Smooth muscle cell (in vitro differentiated cells): ENCODE results near the gene BTBD9. TPM values are rescaled to one million over a fixed set of nuclear protein-coding genes. Genes with fewer than 3 reads are reported as not detected.

Source experiments
- DNase-seq: peaks from one replicate; lab custom pipeline; 2025; ENCODE audit not compliant: unreplicated experiment; lab: John Stamatoyannopoulos, UW
- H2AFZ ChIP-seq: fragments of 200-600 bp; sonication (generic); 2 replicates; pipeline ENCODE4 v1.6.0; 2016; ENCODE audit warnings: antibody characterized with exemption, low read depth, mild to moderate bottlenecking
- H3F3A ChIP-seq: fragments of 200-600 bp; sonication (generic); 2 replicates; pipeline ENCODE4 v1.6.0; 2017; ENCODE audit warnings: antibody characterized with exemption, low read depth
- H3K27ac ChIP-seq: fragments of 200-600 bp; sonication (generic); 2 replicates; pipeline ENCODE4 v1.5.1; 2016; ENCODE audit warnings: low read depth, mild to moderate bottlenecking
- H3K27me3 ChIP-seq: fragments of 200-600 bp; sonication (generic); 2 replicates; pipeline ENCODE4 v1.6.1; 2016; ENCODE audit warnings: low read depth, mild to moderate bottlenecking
- H3K36me3 ChIP-seq: fragments of 200-600 bp; sonication (generic); 2 replicates; pipeline ENCODE4 v1.5.1; 2016; ENCODE audit warnings: low read depth
- H3K4me1 ChIP-seq: fragments of 200-600 bp; sonication (generic); 2 replicates; pipeline ENCODE4 v1.5.1; 2016; ENCODE audit warnings: low read depth
- H3K4me2 ChIP-seq: fragments of 200-600 bp; sonication (generic); 2 replicates; pipeline ENCODE4 v1.6.0; 2016; ENCODE audit warnings: mild to moderate bottlenecking
- H3K4me3 ChIP-seq: fragments of 200-600 bp; sonication (generic); 2 replicates; pipeline ENCODE4 v1.5.1; 2016; ENCODE audit warnings: mild to moderate bottlenecking
- H3K79me2 ChIP-seq: fragments of 200-600 bp; sonication (generic); 2 replicates; pipeline ENCODE4 v1.6.0; 2016; ENCODE audit warnings: low read depth, mild to moderate bottlenecking
- H3K9ac ChIP-seq: fragments of 200-600 bp; sonication (generic); 2 replicates; pipeline ENCODE4 v1.6.0; 2016; ENCODE audit warnings: low read depth
- H3K9me3 ChIP-seq: fragments of 200-600 bp; sonication (generic); replicated peaks from 2 replicates; pipeline ENCODE4 v1.5.1; 2016; ENCODE audit warnings: low read depth
- H4K20me1 ChIP-seq: fragments of 200-600 bp; sonication (generic); 2 replicates; pipeline ENCODE4 v1.6.0; 2016; ENCODE audit warnings: low read depth
- WGBS: methylation state at CpG from one replicate; pipeline ENCODE4 v1.1.7; 2016; ENCODE audit warnings: low lambda C conversion rate; 5-methylcytosine and 5-hydroxymethylcytosine counted together
- polyA plus RNA-seq: library from polyadenylated mRNA; unstranded; fragments of >200 nt; fragmentation: Nextera tagmentation; extraction: Ambion mirVana; gene quantifications from 2 replicates; pipeline ENCODE4 v1.2.1, GENCODE V29; 2016
- total RNA-seq: library from RNA; depleted of rRNA; stranded (reverse); fragments of >200 nt; gene quantifications from 2 replicates; pipeline ENCODE4 v1.2.3, GENCODE V29; 2014
- TF ChIP-seq, protein P1 (sequence below): fragments of 200-600 bp; sonication (generic); IDR thresholded peaks from 2 replicates; pipeline ENCODE4 v1.5.1; 2017; ENCODE audit warnings: borderline replicate concordance, mild to moderate bottlenecking, antibody characterized with exemption; ENCODE audit not compliant: insufficient read depth, poor library complexity, severe bottlenecking

The BTBD9 gene
- total and polyA plus RNA-seq, 2 experiments from 2014 or later: 5.6 to 12.5 TPM

DNA sequence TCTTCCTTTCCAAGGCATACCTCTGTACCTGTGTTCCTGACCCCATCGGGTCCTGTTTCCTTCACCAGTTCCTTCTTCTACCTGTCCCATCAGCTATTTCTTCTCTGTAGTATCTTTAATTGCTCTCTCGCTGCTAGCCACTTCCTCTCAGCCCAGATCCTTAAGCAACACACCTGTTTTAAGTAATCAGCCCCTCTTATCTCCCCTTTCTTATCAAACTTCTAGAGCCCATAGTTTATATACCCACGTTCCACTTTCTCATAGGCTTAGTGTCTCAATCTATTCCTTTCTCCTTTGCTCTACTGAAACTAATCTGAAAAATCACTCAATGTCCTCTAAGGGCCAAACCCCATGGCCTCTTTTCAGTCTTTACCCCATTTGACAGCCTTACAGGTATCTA, 239.6 kb downstream of the BTBD9 start:
- Histone ChIP-seq H3K79me2 (no peaks in the 10 kb centered on the region), H2AFZ (no peak overlapping the region), H3K4me3 (no peak overlapping the region), H3K4me2 (no peak overlapping the region), H3F3A (no peaks in the 10 kb centered on the region), H3K9ac (no peak overlapping the region), H3K36me3 (no peaks in the 10 kb centered on the region), H3K27ac (no peak overlapping the region), H4K20me1 (no peaks in the 10 kb centered on the region), H3K9me3 (no peaks in the 10 kb centered on the region), H3K27me3 (no peaks in the 10 kb centered on the region), H3K4me1 (no peaks in the 10 kb centered on the region)
- WGBS: 89% methylated on average over 3 of the region's 3 CpGs
- DNase-seq: no peak
- TF ChIP-seq, protein P1, sequence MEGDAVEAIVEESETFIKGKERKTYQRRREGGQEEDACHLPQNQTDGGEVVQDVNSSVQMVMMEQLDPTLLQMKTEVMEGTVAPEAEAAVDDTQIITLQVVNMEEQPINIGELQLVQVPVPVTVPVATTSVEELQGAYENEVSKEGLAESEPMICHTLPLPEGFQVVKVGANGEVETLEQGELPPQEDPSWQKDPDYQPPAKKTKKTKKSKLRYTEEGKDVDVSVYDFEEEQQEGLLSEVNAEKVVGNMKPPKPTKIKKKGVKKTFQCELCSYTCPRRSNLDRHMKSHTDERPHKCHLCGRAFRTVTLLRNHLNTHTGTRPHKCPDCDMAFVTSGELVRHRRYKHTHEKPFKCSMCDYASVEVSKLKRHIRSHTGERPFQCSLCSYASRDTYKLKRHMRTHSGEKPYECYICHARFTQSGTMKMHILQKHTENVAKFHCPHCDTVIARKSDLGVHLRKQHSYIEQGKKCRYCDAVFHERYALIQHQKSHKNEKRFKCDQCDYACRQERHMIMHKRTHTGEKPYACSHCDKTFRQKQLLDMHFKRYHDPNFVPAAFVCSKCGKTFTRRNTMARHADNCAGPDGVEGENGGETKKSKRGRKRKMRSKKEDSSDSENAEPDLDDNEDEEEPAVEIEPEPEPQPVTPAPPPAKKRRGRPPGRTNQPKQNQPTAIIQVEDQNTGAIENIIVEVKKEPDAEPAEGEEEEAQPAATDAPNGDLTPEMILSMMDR: no peak

GRCh38 chr6:38396209-38396608, 243.5 kb downstream of the BTBD9 start:
- no peak overlapping the region for H3K27ac ChIP-seq
- no peak overlapping the region for H3K9ac ChIP-seq
- WGBS: 95% methylated on average over 3 of the region's 3 CpGs
- no peaks in the 10 kb centered on the region for H4K20me1 ChIP-seq
- no peak overlapping the region for H3K4me2 ChIP-seq
- H3K27me3 ChIP-seq: no peaks in the 10 kb centered on the region
- no peaks in the 10 kb centered on the region for H3F3A ChIP-seq
- H3K36me3 ChIP-seq: no peaks in the 10 kb centered on the region
- no peak overlapping the region for H2AFZ ChIP-seq
- H3K4me3 ChIP-seq: no peak overlapping the region
- no peaks in the 10 kb centered on the region for H3K9me3 ChIP-seq
- no peak for DNase-seq
- H3K4me1 ChIP-seq: peaks cover 9% of the 10 kb centered on the region
- TF ChIP-seq, protein P1: no peak
- H3K79me2 ChIP-seq: no peaks in the 10 kb centered on the region

DNA sequence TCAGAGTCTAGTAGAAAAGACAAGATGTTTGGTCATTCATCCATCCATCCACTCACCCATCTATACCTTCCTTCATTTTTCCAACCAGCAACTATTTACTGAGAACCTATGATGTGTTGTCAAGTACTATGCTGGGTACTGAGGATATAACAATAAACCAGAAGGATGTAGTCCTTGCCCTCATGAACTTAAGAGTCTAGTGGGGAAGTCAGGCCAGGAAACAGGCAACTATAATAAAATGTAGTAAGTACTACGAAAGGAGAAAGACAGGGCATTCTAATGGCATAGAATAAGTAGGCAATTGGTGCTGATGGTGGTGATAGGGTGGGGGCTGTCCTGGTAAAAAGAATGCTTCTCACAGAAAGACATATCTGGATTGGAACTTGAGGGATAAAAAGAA, 245.7 kb downstream of the BTBD9 start:
- H3K36me3 ChIP-seq: no peaks in the 10 kb centered on the region
- DNase-seq: no peak

More for the DNA sequence above, 245.7 kb downstream of the BTBD9 start:
- H3K4me2 ChIP-seq: no peak overlapping the region
- no peak overlapping the region for H3K9ac ChIP-seq
- TF ChIP-seq, protein P1: no peak
- H3K4me3 ChIP-seq: no peak overlapping the region
- no peak overlapping the region for H3K27ac ChIP-seq
- H2AFZ ChIP-seq: no peak overlapping the region
- peaks cover 12% of the 10 kb centered on the region for H3K4me1 ChIP-seq
- H3F3A ChIP-seq: no peaks in the 10 kb centered on the region
- no peaks in the 10 kb centered on the region for H3K79me2 ChIP-seq
- 82% methylated on average over 1 of the region's 1 CpG for WGBS
- H3K27me3 ChIP-seq: no peaks in the 10 kb centered on the region
- no peaks in the 10 kb centered on the region for H4K20me1 ChIP-seq
- H3K9me3 ChIP-seq: no peaks in the 10 kb centered on the region
